HL-60 (cell line): ENCODE data around the gene BTC.
"Not testable (repeated sequence)": the region's sequence is repeated elsewhere in the genome, so short reads cannot be mapped to it uniquely, and the experiment has no call there.

ENCODE experiments used
- DNase-seq, 2 experiments: peaks; one replicate each; pipeline ENCODE4 v3.0.0-alpha.2; 2010 to 2020; ENCODE audit warnings: low read depth in 1 of 2, low spot score in 1 of 2
- H3K27ac ChIP-seq: fragments of 250-450 bp; sonication (Bioruptor Pico); replicated peaks from 2 replicates; pipeline ENCODE4 v1.5.1; 2020; ENCODE audit warnings: mild to moderate bottlenecking, moderate library complexity
- H3K27me3 ChIP-seq: fragments of 250-450 bp; sonication (Bioruptor Pico); 2 replicates; pipeline ENCODE4 v1.5.1; 2021; ENCODE audit warnings: mild to moderate bottlenecking, moderate library complexity; ENCODE audit not compliant: insufficient read depth, poor library complexity, severe bottlenecking
- H3K4me3 ChIP-seq: replicated peaks from 2 replicates; pipeline ENCODE4 v1.5.1; 2011; ENCODE audit warnings: mild to moderate bottlenecking, control low read depth, low read length; ENCODE audit not compliant: insufficient read depth
- GABPA ChIP-seq: IDR thresholded peaks from 2 replicates; pipeline ENCODE4 v1.6.1; 2012; ENCODE audit warnings: low read depth
- POLR2AphosphoS5 ChIP-seq: IDR thresholded peaks from 2 replicates; pipeline ENCODE4 v1.6.1; 2012; ENCODE audit warnings: low read depth
- SPI1 ChIP-seq: IDR thresholded peaks from 2 replicates; pipeline ENCODE4 v1.6.1; 2012; ENCODE audit warnings: low read depth, mild to moderate bottlenecking, borderline replicate concordance
- TF ChIP-seq, protein P1 (sequence below): IDR thresholded peaks from 2 replicates; pipeline ENCODE4 v1.6.1; 2012; ENCODE audit warnings: low read depth; ENCODE audit not compliant: insufficient replicate concordance
- TF ChIP-seq, protein P2 (sequence below): IDR thresholded peaks from one replicate; pipeline ENCODE4 v1.5.1; 2011; ENCODE audit warnings: low read length, control low read depth, inconsistent platforms; ENCODE audit not compliant: insufficient read depth

The BTC gene

DNA sequence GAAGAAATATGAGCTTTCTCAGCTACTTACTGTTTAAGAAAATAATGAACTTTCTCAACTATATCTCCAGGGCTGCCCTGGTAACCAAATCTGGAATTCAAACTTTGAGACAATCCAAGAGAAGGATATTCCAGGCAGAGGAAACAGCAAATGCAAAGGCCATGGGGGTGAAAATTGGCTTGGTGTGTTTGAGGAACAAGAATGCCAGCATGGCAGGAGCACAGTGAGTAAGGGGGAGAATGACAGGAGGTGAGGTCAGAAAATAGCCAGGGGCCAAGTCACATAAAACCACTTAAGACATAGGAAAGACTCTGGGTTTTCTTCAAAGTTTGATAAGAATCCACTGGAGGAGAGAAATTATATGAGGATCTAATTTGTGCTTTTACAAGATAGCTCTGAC is 27.2 kb upstream of the BTC start:
- Histone ChIP-seq H3K27ac (no peak overlapping the region), H3K27me3 (no peaks in the 10 kb centered on the region), H3K4me3 (no peak overlapping the region)
- DNase-seq = no peak
- TF ChIP-seq SPI1 (no peak), POLR2AphosphoS5 (no peak), GABPA (no peak)
- TF ChIP-seq, protein P1, sequence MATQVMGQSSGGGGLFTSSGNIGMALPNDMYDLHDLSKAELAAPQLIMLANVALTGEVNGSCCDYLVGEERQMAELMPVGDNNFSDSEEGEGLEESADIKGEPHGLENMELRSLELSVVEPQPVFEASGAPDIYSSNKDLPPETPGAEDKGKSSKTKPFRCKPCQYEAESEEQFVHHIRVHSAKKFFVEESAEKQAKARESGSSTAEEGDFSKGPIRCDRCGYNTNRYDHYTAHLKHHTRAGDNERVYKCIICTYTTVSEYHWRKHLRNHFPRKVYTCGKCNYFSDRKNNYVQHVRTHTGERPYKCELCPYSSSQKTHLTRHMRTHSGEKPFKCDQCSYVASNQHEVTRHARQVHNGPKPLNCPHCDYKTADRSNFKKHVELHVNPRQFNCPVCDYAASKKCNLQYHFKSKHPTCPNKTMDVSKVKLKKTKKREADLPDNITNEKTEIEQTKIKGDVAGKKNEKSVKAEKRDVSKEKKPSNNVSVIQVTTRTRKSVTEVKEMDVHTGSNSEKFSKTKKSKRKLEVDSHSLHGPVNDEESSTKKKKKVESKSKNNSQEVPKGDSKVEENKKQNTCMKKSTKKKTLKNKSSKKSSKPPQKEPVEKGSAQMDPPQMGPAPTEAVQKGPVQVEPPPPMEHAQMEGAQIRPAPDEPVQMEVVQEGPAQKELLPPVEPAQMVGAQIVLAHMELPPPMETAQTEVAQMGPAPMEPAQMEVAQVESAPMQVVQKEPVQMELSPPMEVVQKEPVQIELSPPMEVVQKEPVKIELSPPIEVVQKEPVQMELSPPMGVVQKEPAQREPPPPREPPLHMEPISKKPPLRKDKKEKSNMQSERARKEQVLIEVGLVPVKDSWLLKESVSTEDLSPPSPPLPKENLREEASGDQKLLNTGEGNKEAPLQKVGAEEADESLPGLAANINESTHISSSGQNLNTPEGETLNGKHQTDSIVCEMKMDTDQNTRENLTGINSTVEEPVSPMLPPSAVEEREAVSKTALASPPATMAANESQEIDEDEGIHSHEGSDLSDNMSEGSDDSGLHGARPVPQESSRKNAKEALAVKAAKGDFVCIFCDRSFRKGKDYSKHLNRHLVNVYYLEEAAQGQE = no peak
- TF ChIP-seq, protein P2, sequence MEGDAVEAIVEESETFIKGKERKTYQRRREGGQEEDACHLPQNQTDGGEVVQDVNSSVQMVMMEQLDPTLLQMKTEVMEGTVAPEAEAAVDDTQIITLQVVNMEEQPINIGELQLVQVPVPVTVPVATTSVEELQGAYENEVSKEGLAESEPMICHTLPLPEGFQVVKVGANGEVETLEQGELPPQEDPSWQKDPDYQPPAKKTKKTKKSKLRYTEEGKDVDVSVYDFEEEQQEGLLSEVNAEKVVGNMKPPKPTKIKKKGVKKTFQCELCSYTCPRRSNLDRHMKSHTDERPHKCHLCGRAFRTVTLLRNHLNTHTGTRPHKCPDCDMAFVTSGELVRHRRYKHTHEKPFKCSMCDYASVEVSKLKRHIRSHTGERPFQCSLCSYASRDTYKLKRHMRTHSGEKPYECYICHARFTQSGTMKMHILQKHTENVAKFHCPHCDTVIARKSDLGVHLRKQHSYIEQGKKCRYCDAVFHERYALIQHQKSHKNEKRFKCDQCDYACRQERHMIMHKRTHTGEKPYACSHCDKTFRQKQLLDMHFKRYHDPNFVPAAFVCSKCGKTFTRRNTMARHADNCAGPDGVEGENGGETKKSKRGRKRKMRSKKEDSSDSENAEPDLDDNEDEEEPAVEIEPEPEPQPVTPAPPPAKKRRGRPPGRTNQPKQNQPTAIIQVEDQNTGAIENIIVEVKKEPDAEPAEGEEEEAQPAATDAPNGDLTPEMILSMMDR = no peak

DNA sequence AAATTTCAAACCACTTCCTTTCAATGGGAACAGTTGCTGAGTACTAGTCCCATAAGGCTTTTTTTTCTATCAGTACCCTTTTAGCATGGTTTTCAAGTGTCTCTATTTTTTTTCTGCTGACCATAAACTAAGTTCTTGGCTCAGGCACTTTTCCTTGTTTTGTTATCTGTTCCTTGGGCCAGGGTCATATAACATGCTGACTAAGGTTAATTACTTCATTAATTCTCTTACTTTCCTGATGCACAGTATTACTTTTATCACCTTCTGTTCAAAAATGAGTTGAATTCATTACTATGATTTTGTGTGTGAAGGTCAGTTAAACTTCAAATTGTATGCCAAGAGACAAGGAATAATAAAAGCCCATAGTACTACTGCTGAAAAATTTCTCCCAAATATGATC is 19.7 kb upstream of the BTC start:
- Histone ChIP-seq H3K27me3 (no peaks in the 10 kb centered on the region), H3K27ac (no peak overlapping the region), H3K4me3 (no peak overlapping the region)
- no peak for DNase-seq
- TF ChIP-seq, protein P1 = no peak
- TF ChIP-seq GABPA = no peak
- TF ChIP-seq, protein P2 = no peak
- no peak for TF ChIP-seq SPI1
- TF ChIP-seq POLR2AphosphoS5 = no peak

DNA sequence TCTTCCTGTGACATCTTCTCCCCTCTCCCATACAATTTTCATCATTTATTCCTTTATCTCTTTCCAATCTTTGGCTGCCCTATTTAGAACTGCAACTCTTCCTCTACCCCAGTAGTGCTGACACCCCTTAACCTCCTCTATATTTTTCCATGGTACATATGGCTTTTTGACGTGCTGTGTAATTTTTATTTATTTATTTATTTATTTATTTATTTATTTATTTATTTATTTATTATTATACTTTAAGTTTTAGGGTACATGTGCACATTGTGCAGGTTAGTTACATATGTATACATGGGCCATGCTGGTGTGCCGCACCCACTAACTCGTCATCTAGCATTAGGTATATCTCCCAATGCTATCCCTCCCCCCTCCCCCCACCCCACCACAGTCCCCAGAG is 17.7 kb upstream of the BTC start:
- H3K27ac ChIP-seq, H3K4me3 ChIP-seq, DNase-seq, H3K27me3 ChIP-seq: not testable (repeated sequence)

DNA sequence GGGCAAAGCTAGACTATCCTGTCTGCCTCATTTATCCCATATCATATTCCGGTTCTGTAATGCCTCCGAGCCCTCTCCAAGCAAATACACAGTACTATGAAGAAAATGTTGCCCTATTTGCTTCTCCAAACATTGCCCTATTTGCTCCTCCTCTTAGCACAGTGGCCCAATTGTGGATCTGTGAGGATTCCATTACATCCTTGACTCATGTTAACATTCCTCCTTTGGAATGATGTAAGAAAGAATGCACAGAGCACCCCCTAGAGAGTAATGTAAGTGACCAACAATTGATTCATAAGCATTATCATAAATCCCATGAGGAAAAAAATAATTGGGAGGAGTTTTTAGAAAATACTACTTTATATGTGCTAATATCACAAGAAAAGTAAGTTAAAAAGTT is 11.3 kb upstream of the BTC start:
- Histone ChIP-seq H3K4me3 (no peak overlapping the region), H3K27me3 (no peaks in the 10 kb centered on the region), H3K27ac (no peak overlapping the region)
- no peak for DNase-seq
- TF ChIP-seq SPI1 = no peak
- TF ChIP-seq, protein P1 = no peak
- no peak for TF ChIP-seq GABPA
- no peak for TF ChIP-seq POLR2AphosphoS5
- TF ChIP-seq, protein P2 = no peak
